CD4-positive, alpha-beta T cell treated with Interleukin-4 for 4 hours (primary cell): ENCODE results near the gene OBSCN.

Source experiments
- DNase-seq: peaks from one replicate; pipeline ENCODE4 v3.0.0-alpha.2; 2020

The OBSCN gene

GRCh38 chr1:228344631-228345072, 136.8 kb downstream of the OBSCN start:
- no peak for DNase-seq

GRCh38 chr1:228345201-228345930, 137.5 kb downstream of the OBSCN start:
- no peak for DNase-seq

GRCh38 chr1:228346731-228347130, 138.9 kb downstream of the OBSCN start:
- no peak for DNase-seq

- no peak for DNase-seq
Measured at GRCh38 chr1:228347181-228347580, 139.3 kb downstream of the OBSCN start.

- no peak for DNase-seq
Measured at GRCh38 chr1:228348708-228349467, 141.0 kb downstream of the OBSCN start.

GRCh38 chr1:228349701-228350171, 141.9 kb downstream of the OBSCN start:
- no peak for DNase-seq

- DNase-seq, result no peak
Measured at GRCh38 chr1:228350179-228350742, 142.4 kb downstream of the OBSCN start.

GRCh38 chr1:228350831-228351781, 143.3 kb downstream of the OBSCN start:
- no peak for DNase-seq

GRCh38 chr1:228351850-228352249, 144.0 kb downstream of the OBSCN start:
- DNase-seq, result no peak

GRCh38 chr1:228352677-228353481, 145.0 kb downstream of the OBSCN start:
- DNase-seq, result no peak

GRCh38 chr1:228353601-228354371, 145.9 kb downstream of the OBSCN start:
- DNase-seq, result no peak

- no peak for DNase-seq
Measured at GRCh38 chr1:228354390-228355320, 146.8 kb downstream of the OBSCN start.

- no peak for DNase-seq
Measured at GRCh38 chr1:228356897-228357680, 149.2 kb downstream of the OBSCN start.

GRCh38 chr1:228358039-228358763, 150.4 kb downstream of the OBSCN start:
- DNase-seq, result no peak

GRCh38 chr1:228358764-228359612, 151.1 kb downstream of the OBSCN start:
- no peak for DNase-seq

- no peak for DNase-seq
Measured at GRCh38 chr1:228359613-228360532, 152.0 kb downstream of the OBSCN start.
